WERI-Rb-1 (cell line): ENCODE data around the gene ADAMTSL3.

Source experiments
- DNase-seq: peaks from one replicate; pipeline ENCODE4 v3.0.0-alpha.2; 2020
- H3K27ac ChIP-seq: fragments of 250-450 bp; sonication (Bioruptor Pico); 2 replicates; pipeline ENCODE4 v1.5.1; 2020; ENCODE audit warnings: mild to moderate bottlenecking, moderate library complexity
- H3K27me3 ChIP-seq: fragments of 250-450 bp; sonication (Bioruptor Pico); 2 replicates; pipeline ENCODE4 v1.5.1; 2021; ENCODE audit warnings: mild to moderate bottlenecking, low read depth, moderate library complexity; ENCODE audit not compliant: insufficient read depth, severe bottlenecking
- H3K36me3 ChIP-seq: fragments of 250-450 bp; sonication (Bioruptor Pico); 2 replicates; pipeline ENCODE4 v1.5.1; 2020; ENCODE audit warnings: mild to moderate bottlenecking, moderate library complexity
- H3K4me3 ChIP-seq: 2 replicates; pipeline ENCODE4 v1.5.1; 2011; ENCODE audit warnings: low read depth, mild to moderate bottlenecking, control low read depth, low read length
- H3K9me3 ChIP-seq: fragments of 250-450 bp; sonication (Bioruptor Pico); 2 replicates; pipeline ENCODE4 v1.5.1; 2021; ENCODE audit warnings: mild to moderate bottlenecking, moderate library complexity; ENCODE audit not compliant: severe bottlenecking
- TF ChIP-seq, protein P1 (sequence below): IDR thresholded peaks from 2 replicates; pipeline ENCODE4 v1.5.1; 2011; ENCODE audit warnings: low read depth, mild to moderate bottlenecking, control low read depth, inconsistent platforms, low read length

Gene ADAMTSL3

DNA sequence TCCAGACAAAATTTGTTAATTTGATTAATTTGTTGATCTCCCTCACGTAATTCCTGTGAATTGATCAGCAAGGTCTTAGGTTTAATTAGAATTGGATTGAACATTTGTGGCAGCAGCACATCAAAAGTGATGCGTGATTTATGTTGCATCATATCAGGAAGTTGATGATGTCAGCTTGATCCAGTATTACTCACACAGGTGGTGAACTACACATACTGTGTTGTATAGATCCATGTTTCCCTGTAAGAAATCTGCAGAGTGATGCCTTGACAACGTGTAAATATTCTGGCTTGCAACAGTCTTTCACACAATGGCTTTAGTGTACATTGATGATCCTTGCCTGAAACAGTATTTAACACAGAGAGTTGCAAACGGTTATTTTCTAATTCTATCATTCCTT is 200.4 kb downstream of the ADAMTSL3 start:
- H3K27ac ChIP-seq, result no peak overlapping the region
- H3K4me3 ChIP-seq, result no peak overlapping the region
- no peaks in the 10 kb centered on the region for H3K36me3 ChIP-seq
- no peaks in the 10 kb centered on the region for H3K27me3 ChIP-seq
- no peak for DNase-seq
- no peaks in the 10 kb centered on the region for H3K9me3 ChIP-seq
- TF ChIP-seq, protein P1, sequence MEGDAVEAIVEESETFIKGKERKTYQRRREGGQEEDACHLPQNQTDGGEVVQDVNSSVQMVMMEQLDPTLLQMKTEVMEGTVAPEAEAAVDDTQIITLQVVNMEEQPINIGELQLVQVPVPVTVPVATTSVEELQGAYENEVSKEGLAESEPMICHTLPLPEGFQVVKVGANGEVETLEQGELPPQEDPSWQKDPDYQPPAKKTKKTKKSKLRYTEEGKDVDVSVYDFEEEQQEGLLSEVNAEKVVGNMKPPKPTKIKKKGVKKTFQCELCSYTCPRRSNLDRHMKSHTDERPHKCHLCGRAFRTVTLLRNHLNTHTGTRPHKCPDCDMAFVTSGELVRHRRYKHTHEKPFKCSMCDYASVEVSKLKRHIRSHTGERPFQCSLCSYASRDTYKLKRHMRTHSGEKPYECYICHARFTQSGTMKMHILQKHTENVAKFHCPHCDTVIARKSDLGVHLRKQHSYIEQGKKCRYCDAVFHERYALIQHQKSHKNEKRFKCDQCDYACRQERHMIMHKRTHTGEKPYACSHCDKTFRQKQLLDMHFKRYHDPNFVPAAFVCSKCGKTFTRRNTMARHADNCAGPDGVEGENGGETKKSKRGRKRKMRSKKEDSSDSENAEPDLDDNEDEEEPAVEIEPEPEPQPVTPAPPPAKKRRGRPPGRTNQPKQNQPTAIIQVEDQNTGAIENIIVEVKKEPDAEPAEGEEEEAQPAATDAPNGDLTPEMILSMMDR, result no peak

DNA sequence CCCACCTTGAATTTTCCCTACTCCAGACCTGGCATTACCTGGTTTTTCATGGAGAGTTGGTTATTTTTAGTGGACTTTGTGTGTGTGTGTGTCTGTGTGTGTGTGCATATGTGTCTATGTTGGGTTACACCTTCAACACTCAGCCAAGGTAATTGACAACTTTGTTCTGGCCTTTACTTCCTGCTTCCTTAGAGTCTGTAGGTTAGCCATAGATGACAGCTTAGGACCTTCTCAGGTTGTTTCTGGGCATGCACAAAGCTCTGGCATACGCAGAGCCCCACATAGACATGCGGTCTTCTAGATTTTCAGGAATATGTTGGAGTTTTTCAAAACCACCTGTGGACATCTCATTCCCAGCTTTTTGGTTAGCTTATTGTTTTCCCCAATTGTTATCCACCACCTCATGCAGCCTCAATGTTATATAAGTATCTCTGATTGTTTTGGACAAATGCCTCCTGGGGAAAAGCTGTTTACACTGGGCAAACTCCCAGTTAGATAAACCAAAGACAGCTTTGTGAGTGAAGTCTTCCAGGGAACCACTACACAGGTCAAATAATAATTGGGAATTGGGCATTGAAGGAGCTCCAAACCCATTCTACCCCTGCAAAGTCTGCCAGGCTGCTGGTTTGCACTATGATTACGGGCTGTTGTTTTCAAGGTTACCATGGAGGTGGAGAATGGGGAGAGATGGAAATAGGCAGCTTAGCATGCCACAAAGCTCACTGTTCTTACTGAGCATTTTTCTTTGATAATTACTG is 201.2 kb downstream of the ADAMTSL3 start:
- DNase-seq, result no peak
- TF ChIP-seq, protein P1, result no peak
- Histone ChIP-seq H3K4me3 (no peak overlapping the region), H3K36me3 (no peaks in the 10 kb centered on the region), H3K27ac (no peak overlapping the region), H3K27me3 (no peaks in the 10 kb centered on the region), H3K9me3 (no peaks in the 10 kb centered on the region)

DNA sequence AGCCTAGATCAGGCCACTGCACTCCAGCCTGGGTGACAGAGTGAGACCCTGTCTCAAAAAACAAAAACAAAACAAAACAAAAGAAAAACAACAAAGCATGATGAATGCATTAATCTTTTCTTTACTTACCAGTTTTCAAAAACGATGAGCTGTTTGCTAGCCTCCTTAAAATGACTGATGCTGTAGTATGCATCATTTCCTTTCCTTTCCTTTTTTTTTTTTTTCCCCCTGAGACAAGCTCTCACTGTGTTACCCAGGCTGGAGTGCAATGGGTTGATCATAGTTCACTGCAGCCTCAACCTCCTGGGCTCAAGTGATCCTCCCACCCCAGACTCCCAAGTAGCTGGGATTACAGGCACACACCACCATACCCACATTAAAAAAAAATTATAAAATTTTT is 202.0 kb downstream of the ADAMTSL3 start:
- no peak for DNase-seq
- H3K27ac ChIP-seq, result no peak overlapping the region
- H3K9me3 ChIP-seq, result no peaks in the 10 kb centered on the region
- TF ChIP-seq, protein P1, result no peak
- H3K4me3 ChIP-seq, result no peak overlapping the region
- no peaks in the 10 kb centered on the region for H3K36me3 ChIP-seq
- H3K27me3 ChIP-seq, result no peaks in the 10 kb centered on the region

DNA sequence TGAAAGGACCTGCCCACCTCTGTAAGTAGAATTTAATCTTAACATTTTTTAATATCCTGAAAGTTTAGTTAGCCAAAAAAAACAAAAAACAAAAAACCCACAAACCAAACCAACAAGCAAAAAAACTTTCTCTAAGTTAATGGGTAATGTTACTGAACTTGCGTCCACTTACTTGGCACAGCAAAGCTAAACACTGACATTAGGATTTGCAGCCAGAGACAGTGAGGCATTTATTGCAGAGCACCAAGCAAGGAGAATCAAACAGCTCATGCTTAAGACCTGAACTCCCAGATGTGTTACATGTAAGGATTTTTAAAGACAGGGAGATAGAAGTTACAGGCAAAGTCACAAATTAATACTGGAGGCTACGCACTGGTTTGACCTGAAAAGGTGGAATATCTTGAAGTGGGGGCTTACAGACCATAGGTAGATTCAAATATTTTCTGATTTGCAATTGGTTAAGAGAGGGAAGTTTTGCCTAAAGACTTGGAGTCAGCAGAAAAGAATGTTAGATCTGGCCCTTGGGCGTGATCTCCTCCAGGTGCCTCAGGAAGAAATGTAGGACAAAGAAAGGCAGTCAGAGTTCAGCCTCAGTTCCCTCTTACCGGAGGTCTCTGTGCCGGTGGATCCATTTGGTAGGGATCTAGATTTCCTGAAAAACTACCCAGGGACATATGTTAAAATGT is 205.0 kb downstream of the ADAMTSL3 start:
- TF ChIP-seq, protein P1, result no peak
- H3K36me3 ChIP-seq, result no peaks in the 10 kb centered on the region
- H3K27ac ChIP-seq, result no peak overlapping the region
- DNase-seq, result no peak
- H3K4me3 ChIP-seq, result no peak overlapping the region
- no peaks in the 10 kb centered on the region for H3K27me3 ChIP-seq
- no peaks in the 10 kb centered on the region for H3K9me3 ChIP-seq

DNA sequence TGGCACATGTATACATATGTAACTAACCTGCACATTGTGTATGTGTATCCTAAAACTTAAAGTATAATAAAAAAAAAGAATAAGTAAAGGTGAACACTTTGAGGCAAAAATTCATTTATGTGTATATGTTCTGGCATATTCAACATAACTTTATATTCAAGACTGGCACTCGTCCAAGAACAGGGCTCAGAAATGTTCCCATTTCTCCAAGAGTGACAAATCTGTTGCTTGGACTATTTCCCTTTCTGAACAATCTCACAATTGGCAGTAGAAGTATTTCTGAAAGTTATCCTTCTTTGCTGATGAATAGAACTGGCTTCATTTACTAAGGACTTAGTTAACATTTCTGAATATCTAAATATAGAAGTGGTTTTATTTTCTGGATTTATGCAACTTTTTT is 212.8 kb downstream of the ADAMTSL3 start:
- no peak overlapping the region for H3K4me3 ChIP-seq
- H3K27me3 ChIP-seq, result no peaks in the 10 kb centered on the region
- H3K27ac ChIP-seq, result no peak overlapping the region
- no peaks in the 10 kb centered on the region for H3K9me3 ChIP-seq
- no peaks in the 10 kb centered on the region for H3K36me3 ChIP-seq
- TF ChIP-seq, protein P1, result no peak
- DNase-seq, result no peak

DNA sequence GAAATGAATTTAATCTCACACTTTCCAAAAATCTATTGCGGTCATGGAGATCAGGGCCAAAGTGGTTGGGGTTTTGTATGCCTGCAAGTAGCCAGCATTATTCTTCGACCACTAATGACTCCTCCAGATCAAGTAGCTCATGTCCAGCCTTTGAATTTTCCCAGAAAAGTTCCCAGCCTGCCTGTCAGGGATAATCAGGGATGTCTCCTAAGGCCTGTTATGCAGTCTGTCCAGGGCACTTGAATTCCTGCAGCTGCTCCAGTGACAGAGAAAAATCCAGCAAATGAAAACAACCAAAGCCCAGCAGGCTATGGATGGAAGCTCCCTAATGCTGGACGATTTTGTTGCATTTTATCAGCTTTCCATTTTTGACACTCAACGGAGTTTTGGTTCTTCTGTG is 215.4 kb downstream of the ADAMTSL3 start:
- Histone ChIP-seq H3K9me3 (no peaks in the 10 kb centered on the region), H3K36me3 (no peaks in the 10 kb centered on the region), H3K27me3 (no peaks in the 10 kb centered on the region), H3K4me3 (no peak overlapping the region), H3K27ac (no peak overlapping the region)
- no peak for DNase-seq
- TF ChIP-seq, protein P1, result no peak
